K562 (cell line): ENCODE results near the gene GNAQ. TPM values are rescaled to one million over a fixed set of nuclear protein-coding genes. Genes with fewer than 3 reads are reported as not detected.
"Not testable (repeated sequence)": the region's sequence is repeated elsewhere in the genome, so short reads cannot be mapped to it uniquely, and the experiment has no call there.

ENCODE experiments used
- ATAC-seq: fragments of 200-7000 bp; cut with Tn5 transposase; 3 replicates; pipeline ENCODE4 v1.9.1; 2020; ENCODE audit warnings: moderate library complexity
- BruUV-seq: library from RNA; stranded (reverse); fragments of 400-500 nt; replicated peaks from 2 replicates; lab custom pipeline; 2021; lab: Mats Ljungman, UMichigan
- CTCF ChIA-PET: fragments of 300-600 bp; formaldehyde crosslinking; extraction: SDS; loops from one replicate; lab custom pipeline; 2021; ENCODE audit warnings: low intra/inter-chr PET ratio; lab: Yijun Ruan, JAX
- POLR2A ChIA-PET: fragments of 300-600, 350-650 bp; sonication (Branson Sonifier 250); formaldehyde crosslinking; extraction: SDS; loops from one replicate; lab custom pipeline; 2021; ENCODE audit warnings: antibody characterized with exemption, inconsistent platforms; lab: Yijun Ruan, JAX
- DNase-seq, 4 experiments: peaks; one replicate each; pipeline versions ENCODE4 v3.0.0 to v3.0.0-alpha.2; 2011 to 2018; ENCODE audit warnings: low spot score in 3 of 4, mixed read lengths in 3 of 4; ENCODE audit errors: extremely low read depth in 1 of 4
- FAIRE-seq: peaks from 2 replicates; lab custom pipeline; 2011; peaks lifted over from hg19 to GRCh38; lab: Jason Lieb, UNC
- H2AFZ ChIP-seq: 2 replicates; pipeline ENCODE4 v1.6.0; 2011; ENCODE audit warnings: low read depth, low read length, control low read depth, inconsistent platforms
- H3K27ac ChIP-seq: fragments of 200-600 bp; 3 replicates; pipeline ENCODE4 v1.8.0; 2011; ENCODE audit warnings: low read depth, mild to moderate bottlenecking, control low read depth, inconsistent platforms, low read length, moderate library complexity, mixed read lengths; ENCODE audit errors: extremely low read depth
- H3K27me3 ChIP-seq, 2 experiments: fragments of 300-600 bp in 1 of 2; 2 replicates in 1 of 2; 3 replicates in 1 of 2; pipeline versions ENCODE4 v1.6.0 to v1.8.0; 2011; ENCODE audit warnings: inconsistent platforms in 2 of 2, low read length in 2 of 2, mild to moderate bottlenecking in 1 of 2, mixed read lengths in 1 of 2, moderate library complexity in 1 of 2; ENCODE audit not compliant: control insufficient read depth in 2 of 2, insufficient read depth in 2 of 2
- H3K36me3 ChIP-seq: fragments of 300-600 bp; 3 replicates; pipeline ENCODE4 v1.8.0; 2011; ENCODE audit warnings: mild to moderate bottlenecking, low read length, inconsistent platforms; ENCODE audit not compliant: control insufficient read depth, insufficient read depth
- H3K4me1 ChIP-seq, 2 experiments: fragments of 200-600 bp in 1 of 2; replicated peaks in 1 of 2; 2 replicates in 1 of 2; 3 replicates in 1 of 2; pipeline versions ENCODE4 v1.5.1 to v1.8.0; 2011; ENCODE audit warnings: inconsistent platforms in 2 of 2, low read length in 2 of 2, mild to moderate bottlenecking in 1 of 2, mixed read lengths in 1 of 2, moderate library complexity in 1 of 2; ENCODE audit not compliant: control insufficient read depth in 2 of 2, insufficient read depth in 2 of 2
- H3K4me2 ChIP-seq: 2 replicates; pipeline ENCODE4 v1.6.1; 2011; ENCODE audit warnings: low read length, control low read depth, inconsistent platforms, mixed read lengths; ENCODE audit not compliant: insufficient read depth
- H3K4me3 ChIP-seq: fragments of 200-600 bp; sonication (generic), shearing (Covaris generic); 2 replicates; pipeline ENCODE4 v1.5.1; 2016; ENCODE audit warnings: control low read depth, inconsistent platforms
- H3K79me2 ChIP-seq: fragments of 200-600 bp; 3 replicates; pipeline ENCODE4 v1.8.0; 2011; ENCODE audit warnings: low read length, inconsistent platforms; ENCODE audit not compliant: control insufficient read depth, insufficient read depth
- H3K9ac ChIP-seq, 2 experiments: 2 replicates each; pipeline versions ENCODE4 v1.6.0 to v1.6.1; 2011; ENCODE audit warnings: low read depth in 2 of 2, low read length in 2 of 2, control low read depth in 1 of 2, inconsistent platforms in 1 of 2, mild to moderate bottlenecking in 1 of 2, mixed read lengths in 1 of 2; ENCODE audit not compliant: insufficient read depth in 1 of 2
- H3K9me1 ChIP-seq: one replicate; pipeline ENCODE4 v1.6.0; 2011; ENCODE audit warnings: inconsistent platforms, mild to moderate bottlenecking, low read length, moderate library complexity; ENCODE audit not compliant: control insufficient read depth, insufficient read depth
- H3K9me3 ChIP-seq: replicated peaks from 2 replicates; pipeline ENCODE4 v1.5.1; 2011; ENCODE audit warnings: low read depth, low read length, inconsistent platforms; ENCODE audit not compliant: control insufficient read depth, insufficient read depth
- H4K20me1 ChIP-seq: replicated peaks from 2 replicates; pipeline ENCODE4 v1.6.1; 2011; ENCODE audit warnings: low read length, inconsistent platforms, mixed read lengths; ENCODE audit not compliant: control insufficient read depth, insufficient read depth
- TRIM24 ChIP-seq, 2 experiments: fragments of 450-650 bp; IDR thresholded peaks; 2 replicates each; pipeline ENCODE4 v1.6.1; 2016
- ZNF280A ChIP-seq: fragments of 450-650 bp; IDR thresholded peaks from 2 replicates; pipeline ENCODE4 v1.6.1; 2018; ENCODE audit warnings: mild to moderate bottlenecking, low read depth; ENCODE audit not compliant: partially characterized antibody
- ZNF431 ChIP-seq: sonication (generic); formaldehyde crosslinking; IDR thresholded peaks from 2 replicates; pipeline ENCODE4 v1.8.0; 2022; ENCODE audit warnings: mild to moderate bottlenecking, missing genetic modification reagents
- whole genome bisulfite sequencing: fragments of 100-300 bp; shearing (Covaris generic); methylation state at CpG from one replicate; pipeline ENCODE4 v1.1.6; 2016; ENCODE audit warnings: low coverage, mixed read lengths; ENCODE audit not compliant: insufficient coverage; ENCODE audit errors: missing lambda C conversion rate; 5-methylcytosine and 5-hydroxymethylcytosine counted together
- in situ Hi-C: fragments of 300-500 bp; cut with MboI; formaldehyde crosslinking; loops from 4 replicates; pipeline ENCODE4 v1.15.0; 2018; ENCODE audit warnings: inconsistent platforms, mixed read lengths
- intact Hi-C: fragments of 100-400 bp; cut with micrococcal nuclease; formaldehyde crosslinking; loops from 2 replicates; pipeline ENCODE4 v1.14.2; 2022
- polyA plus RNA-seq, 8 experiments: library from polyadenylated mRNA; depleted of rRNA in 4 of 8; stranded (reverse) in 5 of 8; unstranded in 3 of 8; fragments of >200 nt; fragmentation: Nextera tagmentation in 2 of 8; fragmentation: Illumina TruSeq in 1 of 8; extraction: Ambion mirVana in 2 of 8; extraction: Trizol in 1 of 8; gene quantifications; 2 replicates each; pipeline versions ENCODE4 v1.2.1 to v1.2.3, GENCODE V29; 2011 to 2014; ENCODE audit warnings: inconsistent platforms in 1 of 8, missing spikeins in 1 of 8
- total RNA-seq, 7 experiments: library from RNA; depleted of rRNA in 6 of 7; stranded (reverse); fragments of >200 nt in 6 of 7; fragmentation: Illumina TruSeq in 2 of 7; extraction: Trizol in 2 of 7; gene quantifications; 2 replicates each; pipeline versions ENCODE4 v1.2.1 to v1.2.3, GENCODE V29; 2011 to 2021; ENCODE audit warnings: low replicate concordance in 1 of 7

Gene GNAQ
- total and polyA plus RNA-seq, 9 of the 15 experiments (the other 6 are each of a cell fraction or from before 2014, with no cell fraction given), result 4.8 to 27.9 (median 17.5) TPM

GRCh38 chr9:77863638-77864037 is 168.0 kb downstream of the GNAQ start:
- ATAC-seq, DNase-seq, BruUV-seq, H3K9ac ChIP-seq, FAIRE-seq, CTCF ChIA-PET, H3K9me1 ChIP-seq, H3K4me1 ChIP-seq, H4K20me1 ChIP-seq, H2AFZ ChIP-seq, H3K9me3 ChIP-seq, in situ Hi-C loops, H3K4me2 ChIP-seq, intact Hi-C loops, H3K27me3 ChIP-seq, H3K27ac ChIP-seq, POLR2A ChIA-PET, H3K4me3 ChIP-seq: not testable (repeated sequence)
- Histone ChIP-seq H3K79me2 (peaks cover 16% of the 10 kb centered on the region), H3K36me3 (peaks cover 12% of the 10 kb centered on the region; the same call in 2 of the 3 replicates)
- peak; percentile 94 for TF ChIP-seq ZNF431 (CRISPR knock-in tag)
- WGBS, result 96% methylated on average over 5 of the region's 5 CpGs

- H4K20me1 ChIP-seq, H3K9me1 ChIP-seq, DNase-seq, H3K4me2 ChIP-seq, intact Hi-C loops, CTCF ChIA-PET, BruUV-seq, H3K4me3 ChIP-seq, FAIRE-seq, ATAC-seq, H3K9me3 ChIP-seq, H3K27ac ChIP-seq, H3K27me3 ChIP-seq, H2AFZ ChIP-seq, in situ Hi-C loops, H3K9ac ChIP-seq, POLR2A ChIA-PET, H3K4me1 ChIP-seq: not testable (repeated sequence)
- 64% methylated on average over 2 of the region's 3 CpGs for WGBS
- peak; percentile 99 for TF ChIP-seq ZNF431 (CRISPR knock-in tag)
- 0 out of 4 replicates have a peak, but pooled peaks of 1 of the 2 experiments have one; percentile 12 for TF ChIP-seq TRIM24 (IDR thresholded peaks at IDR 0.05)
- peak; percentile 40 for TF ChIP-seq ZNF280A
- Histone ChIP-seq H3K79me2 (peaks cover 10% of the 10 kb centered on the region; the same call in 2 of the 3 replicates), H3K36me3 (peaks cover 12% of the 10 kb centered on the region; the same call in 2 of the 3 replicates)
These were observed 170.7 kb downstream of the GNAQ start for GRCh38 chr9:77860953-77861352.
